Muscle layer of duodenum (tissue), 2 donors: ENCODE results near the gene TXNL4A.

ENCODE experiments used
- H3K27ac ChIP-seq: one replicate; pipeline ENCODE4 v1.7.0; 2013; ENCODE audit warnings: mild to moderate bottlenecking, low read length
- H3K27me3 ChIP-seq: one replicate; pipeline ENCODE4 v1.7.0; 2013; ENCODE audit warnings: low read depth, mild to moderate bottlenecking, control low read depth, low read length
- H3K36me3 ChIP-seq, 2 donors: one replicate each; pipeline ENCODE4 v1.7.0; 2013; ENCODE audit warnings: low read length in 2 of 2, control low read depth in 1 of 2, mild to moderate bottlenecking in 1 of 2; ENCODE audit not compliant: insufficient read depth in 2 of 2, control insufficient read depth in 1 of 2
- H3K4me1 ChIP-seq, 2 donors: one replicate each; pipeline ENCODE4 v1.7.0; 2013; ENCODE audit warnings: low read length in 2 of 2, mild to moderate bottlenecking in 2 of 2, control low read depth in 1 of 2, moderate library complexity in 1 of 2; ENCODE audit not compliant: insufficient read depth in 2 of 2, control insufficient read depth in 1 of 2
- H3K4me3 ChIP-seq, 2 donors: one replicate each; pipeline ENCODE4 v1.7.0; 2013; ENCODE audit warnings: low read length in 2 of 2, low read depth in 1 of 2, mild to moderate bottlenecking in 1 of 2
- H3K9me3 ChIP-seq, 2 donors: one replicate each; pipeline ENCODE4 v1.7.0; 2013; ENCODE audit warnings: low read length in 2 of 2, control low read depth in 1 of 2, mild to moderate bottlenecking in 1 of 2; ENCODE audit not compliant: control insufficient read depth in 1 of 2
- donor health status: healthy.

The TXNL4A gene

GRCh38 chr18:79945118-79946042 lies 43.0 kb downstream of the TXNL4A start:
- Histone ChIP-seq H3K4me1 (peaks cover 4 to 40% of the 10 kb centered on the region in 2 donors), H3K36me3 (peaks cover 20 to 34% of the 10 kb centered on the region in 2 donors), H3K27me3 (no peaks in the 10 kb centered on the region)

GRCh38 chr18:79944746-79945117 lies 43.6 kb downstream of the TXNL4A start:
- Histone ChIP-seq H3K27me3 (no peaks in the 10 kb centered on the region), H3K4me3 (no peak overlapping the region), H3K4me1 (peaks cover 4 to 33% of the 10 kb centered on the region in 2 donors), H3K9me3 (peaks cover 0 to 3% of the 10 kb centered on the region in 2 donors), H3K27ac (no peak overlapping the region), H3K36me3 (peaks cover 20 to 34% of the 10 kb centered on the region in 2 donors)

More at GRCh38 chr18:79945118-79946042, 43.0 kb downstream of the TXNL4A start:
- Histone ChIP-seq H3K9me3 (no peaks in the 10 kb centered on the region), H3K4me3 (no peak overlapping the region), H3K27ac (no peak overlapping the region)

- Histone ChIP-seq H3K27me3 (no peaks in the 10 kb centered on the region), H3K4me3 (no peak overlapping the region), H3K9me3 (peaks cover 0 to 3% of the 10 kb centered on the region in 2 donors), H3K4me1 (peaks cover 4 to 28% of the 10 kb centered on the region in 2 donors), H3K27ac (no peak overlapping the region), H3K36me3 (peaks cover 20 to 34% of the 10 kb centered on the region in 2 donors)
Observed at GRCh38 chr18:79944126-79944731, 44.1 kb downstream of the TXNL4A start.

GRCh38 chr18:79943608-79944125 lies 44.7 kb downstream of the TXNL4A start:
- Histone ChIP-seq H3K36me3 (peaks cover 20 to 34% of the 10 kb centered on the region in 2 donors), H3K4me3 (no peak overlapping the region), H3K27ac (no peak overlapping the region), H3K27me3 (no peaks in the 10 kb centered on the region), H3K4me1 (peaks cover 0 to 23% of the 10 kb centered on the region in 2 donors), H3K9me3 (peaks cover 0 to 3% of the 10 kb centered on the region in 2 donors)

- Histone ChIP-seq H3K27ac (no peak overlapping the region), H3K4me3 (no peak overlapping the region), H3K27me3 (no peaks in the 10 kb centered on the region), H3K36me3 (peaks cover 20 to 37% of the 10 kb centered on the region in 2 donors), H3K9me3 (peaks cover 0 to 3% of the 10 kb centered on the region in 2 donors), H3K4me1 (peaks cover 0 to 23% of the 10 kb centered on the region in 2 donors)
Observed at GRCh38 chr18:79942786-79943607, 45.4 kb downstream of the TXNL4A start.

GRCh38 chr18:79942211-79942610 lies 46.2 kb downstream of the TXNL4A start:
- Histone ChIP-seq H3K4me1 (peaks cover 0 to 23% of the 10 kb centered on the region in 2 donors), H3K9me3 (peaks cover 0 to 3% of the 10 kb centered on the region in 2 donors), H3K4me3 (no peak overlapping the region), H3K36me3 (peaks cover 20 to 43% of the 10 kb centered on the region in 2 donors), H3K27ac (no peak overlapping the region), H3K27me3 (no peaks in the 10 kb centered on the region)

- Histone ChIP-seq H3K27ac (no peak overlapping the region), H3K27me3 (no peaks in the 10 kb centered on the region), H3K9me3 (peaks cover 0 to 3% of the 10 kb centered on the region in 2 donors), H3K36me3 (peaks cover 20 to 45% of the 10 kb centered on the region in 2 donors), H3K4me3 (no peak overlapping the region), H3K4me1 (peaks cover 0 to 19% of the 10 kb centered on the region in 2 donors)
Observed at GRCh38 chr18:79941473-79942119, 46.8 kb downstream of the TXNL4A start.

GRCh38 chr18:79940814-79941472 lies 47.4 kb downstream of the TXNL4A start:
- Histone ChIP-seq H3K4me1 (peaks cover 0 to 19% of the 10 kb centered on the region in 2 donors), H3K9me3 (peaks cover 0 to 3% of the 10 kb centered on the region in 2 donors), H3K27me3 (no peaks in the 10 kb centered on the region), H3K4me3 (no peak overlapping the region), H3K36me3 (peaks cover 20 to 45% of the 10 kb centered on the region in 2 donors), H3K27ac (no peak overlapping the region)

GRCh38 chr18:79940126-79940813 lies 48.1 kb downstream of the TXNL4A start:
- Histone ChIP-seq H3K27ac (no peak overlapping the region), H3K4me1 (peaks cover 0 to 13% of the 10 kb centered on the region in 2 donors), H3K9me3 (peaks cover 0 to 3% of the 10 kb centered on the region in 2 donors), H3K36me3 (peaks cover 21 to 50% of the 10 kb centered on the region in 2 donors), H3K4me3 (no peak overlapping the region), H3K27me3 (no peaks in the 10 kb centered on the region)
